ENCODE measurements around the gene BCDIN3D. TPM values are rescaled to one million over a fixed set of nuclear protein-coding genes. Genes with fewer than 3 reads are reported as not detected.

BCDIN3D gene
- total and polyA plus RNA-seq, 9 of the 15 experiments (the other 6 are each of a cell fraction or from before 2014, with no cell fraction given) = 3.7 to 6.9 (median 5.6) TPM

- peaks cover 16 to 17% of the 10 kb centered on the region in 2 experiments for H3K4me1 ChIP-seq (replicated peaks in 1 of 2; ENCODE audit: control insufficient read depth in 2 of 2, insufficient read depth in 2 of 2, low read length in 2 of 2)
- BruUV-seq (replicated peaks) = no TSS peak
- no peaks in the 10 kb centered on the region for H3K9me1 ChIP-seq (ENCODE audit: control insufficient read depth, insufficient read depth, low read length)
- H3K9me3 ChIP-seq (replicated peaks; ENCODE audit: control insufficient read depth, insufficient read depth, low read depth, low read length) = no peaks in the 10 kb centered on the region
- H3K36me3 ChIP-seq (ENCODE audit: control insufficient read depth, insufficient read depth, low read length) = peaks cover 3% of the 10 kb centered on the region; the same call in 1 of the 3 replicates
- no peak overlapping the region for H3K4me3 ChIP-seq
- H4K20me1 ChIP-seq (replicated peaks; ENCODE audit: control insufficient read depth, insufficient read depth, low read length) = no peaks in the 10 kb centered on the region
- CTCF ChIA-PET (ENCODE audit: low intra/inter-chr PET ratio) = no interaction called here
- peak overlapping the region; percentile 93 for H2AFZ ChIP-seq (ENCODE audit: low read depth, low read length)
- no peak overlapping the region for H3K27ac ChIP-seq (ENCODE audit: extremely low read depth, low read depth, low read length)
- POLR2A ChIA-PET = interaction anchor here (1.2 to 2.5 kb wide), 3 partner anchors 8 to 15 kb away, joined by 6 to 14 read pairs (median 8); partner anchors contain the start of gene NCKAP5L
- no peak for ATAC-seq
- no peak overlapping the region for H3K9ac ChIP-seq (ENCODE audit: insufficient read depth in 1 of 2, low read depth in 2 of 2, low read length in 2 of 2)
- 80% methylated on average over 3 of the region's 4 CpGs for WGBS (ENCODE audit: insufficient coverage, low coverage, missing lambda C conversion rate)
- peak; percentile 11 for FAIRE-seq
- peak overlapping the region; percentile 93 for H3K4me2 ChIP-seq (ENCODE audit: insufficient read depth, low read length)
- TF ChIP-seq SIN3B (IDR thresholded peaks at IDR 0.05; ENCODE audit: low read depth) = no peak
- TF ChIP-seq FOSL1 (tag; conservative IDR thresholded peaks at IDR 0.05) = peak; percentile 53
- no peak for TF ChIP-seq HNRNPLL (IDR thresholded peaks at IDR 0.05; ENCODE audit: low read depth, low read length, poor library complexity, severe bottlenecking)
- peak; percentile 38; the same call in 1 of the 2 replicates for TF ChIP-seq JUND (IDR thresholded peaks at IDR 0.05; ENCODE audit: borderline replicate concordance, low read depth, low read length)
- peak; percentile 17; the same call in 1 of the 3 replicates for TF ChIP-seq JUND (tag; IDR thresholded peaks at IDR 0.05; ENCODE audit: borderline replicate concordance, low read depth, low read length)
- H3K79me2 ChIP-seq (ENCODE audit: control insufficient read depth, insufficient read depth, low read length) = peaks cover 23% of the 10 kb centered on the region
- intact Hi-C loops (cut with micrococcal nuclease) = no loop called here
- in situ Hi-C loops (cut with MboI) = no loop called here
- peaks cover 3 to 4% of the 10 kb centered on the region in 2 experiments; a peak in 3 of 5 replicates for H3K27me3 ChIP-seq (ENCODE audit: control insufficient read depth in 2 of 2, insufficient read depth in 2 of 2, low read length in 2 of 2)
- no peak for DNase-seq (ENCODE audit: extremely low read depth in 1 of 4, low spot score in 3 of 4)
Measured at GRCh38 chr12:49843876-49844437, 1.1 kb upstream of the BCDIN3D start.
